OCI-LY1 (cell line): Measurements from ENCODE around the gene NUDT9.
"Not testable (repeated sequence)": the region's sequence is repeated elsewhere in the genome, so short reads cannot be mapped to it uniquely, and the experiment has no call there.

Experiments
- H2AFZ ChIP-seq: fragments of 200-600 bp; sonication (generic), shearing (Covaris generic); 2 replicates; pipeline ENCODE4 v1.6.0; 2014; ENCODE audit warnings: antibody characterized with exemption, mild to moderate bottlenecking, low read length
- H3F3A ChIP-seq: fragments of 200-600 bp; sonication (generic), shearing (Covaris generic); 2 replicates; pipeline ENCODE4 v1.6.0; 2014; ENCODE audit warnings: mild to moderate bottlenecking, antibody characterized with exemption, low read length, moderate library complexity; ENCODE audit not compliant: insufficient read depth
- H3K27ac ChIP-seq: fragments of 200-600 bp; sonication (generic); 2 replicates; pipeline ENCODE4 v1.5.1; 2014; ENCODE audit warnings: low read length, mixed run types, mild to moderate bottlenecking, low read depth; ENCODE audit not compliant: poor library complexity, severe bottlenecking
- H3K27me3 ChIP-seq: fragments of 200-600 bp; sonication (generic); 2 replicates; pipeline ENCODE4 v1.6.0; 2014; ENCODE audit warnings: antibody characterized with exemption, mild to moderate bottlenecking, low read length, moderate library complexity; ENCODE audit not compliant: insufficient read depth
- H3K36me3 ChIP-seq: fragments of 200-600 bp; sonication (generic); 2 replicates; pipeline ENCODE4 v1.6.1; 2014; ENCODE audit warnings: mild to moderate bottlenecking, antibody characterized with exemption, low read length, moderate library complexity, mixed read lengths; ENCODE audit not compliant: insufficient read depth
- H3K4me1 ChIP-seq: fragments of 200-600 bp; sonication (generic); 2 replicates; pipeline ENCODE4 v1.5.1; 2014; ENCODE audit warnings: mild to moderate bottlenecking, low read length, moderate library complexity; ENCODE audit not compliant: insufficient read depth, severe bottlenecking
- H3K4me2 ChIP-seq: fragments of 200-600 bp; sonication (generic), shearing (Covaris generic); 2 replicates; pipeline ENCODE4 v1.6.1; 2014; ENCODE audit warnings: low read length
- H3K4me3 ChIP-seq: fragments of 200-600 bp; sonication (generic); 2 replicates; pipeline ENCODE4 v1.5.1; 2014; ENCODE audit warnings: low read length, low read depth, mild to moderate bottlenecking, mixed read lengths; ENCODE audit not compliant: poor library complexity, severe bottlenecking
- H3K79me2 ChIP-seq: fragments of 200-600 bp; shearing (Covaris generic); 2 replicates; pipeline ENCODE4 v1.6.1; 2016; ENCODE audit warnings: mixed run types, low read length, mixed read lengths; ENCODE audit not compliant: insufficient read depth
- H3K9ac ChIP-seq: fragments of 200-600 bp; sonication (generic), shearing (Covaris generic); 2 replicates; pipeline ENCODE4 v1.6.1; 2014; ENCODE audit warnings: mild to moderate bottlenecking, low read length, mixed read lengths
- H3K9me2 ChIP-seq: fragments of 200-600 bp; sonication (generic), shearing (Covaris generic); 2 replicates; pipeline ENCODE4 v1.6.1; 2014; ENCODE audit warnings: low read depth, mild to moderate bottlenecking, low read length, mixed read lengths
- H3K9me3 ChIP-seq: fragments of 200-600 bp; shearing (Covaris generic); 2 replicates; pipeline ENCODE4 v1.6.1; 2014; ENCODE audit warnings: low read length, mixed read lengths
- H4K20me1 ChIP-seq: fragments of 200-600 bp; sonication (generic), shearing (Covaris generic); 2 replicates; pipeline ENCODE4 v1.6.0; 2016; ENCODE audit warnings: mild to moderate bottlenecking, low read length; ENCODE audit not compliant: insufficient read depth
- EZH2 ChIP-seq: fragments of 200-600 bp; sonication (generic), shearing (Covaris generic); IDR thresholded peaks from 2 replicates; pipeline ENCODE4 v1.8.0; 2017; ENCODE audit warnings: borderline replicate concordance, mixed run types, mild to moderate bottlenecking, antibody characterized with exemption, low read length, moderate library complexity, mixed read lengths
- TF ChIP-seq, protein P1 (sequence below): fragments of 200-600 bp; sonication (generic), shearing (Covaris generic); IDR thresholded peaks from 2 replicates; pipeline ENCODE4 v1.5.1; 2017; ENCODE audit warnings: mild to moderate bottlenecking, antibody characterized with exemption, low read length, moderate library complexity, mixed read lengths

NUDT9 gene

DNA sequence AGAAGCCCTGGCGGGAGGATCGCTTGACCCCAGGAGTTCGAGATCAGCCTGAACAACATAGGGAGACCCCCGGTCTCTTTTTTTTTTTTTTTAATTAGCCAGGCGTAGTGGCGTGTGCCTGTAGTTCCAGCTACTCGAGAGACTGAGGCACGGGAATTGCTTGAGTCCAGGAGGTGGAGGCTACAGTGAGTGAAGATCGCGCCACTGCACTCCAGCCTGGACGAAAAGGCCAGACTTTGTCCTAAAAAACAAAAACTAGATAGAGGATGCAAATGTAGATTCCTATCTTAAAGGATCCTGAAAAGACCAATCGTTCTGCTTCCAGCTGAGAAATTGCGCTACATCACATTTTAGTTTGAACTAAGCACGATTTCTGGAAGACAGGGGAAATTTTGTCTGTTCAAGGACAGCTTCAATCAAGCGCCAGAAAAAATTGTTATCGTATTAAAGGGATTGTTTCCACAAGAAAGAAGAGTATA lies 30.8 kb upstream of the NUDT9 start:
- Histone ChIP-seq H4K20me1 (no peaks in the 10 kb centered on the region), H3F3A (no peaks in the 10 kb centered on the region), H3K27ac (peak overlapping the region; percentile 43), H2AFZ (peak overlapping the region; percentile 99), H3K4me1 (peaks cover 33% of the 10 kb centered on the region), H3K9me3 (no peaks in the 10 kb centered on the region), H3K79me2 (peaks cover 8% of the 10 kb centered on the region), H3K4me3 (peak overlapping the region; percentile 92), H3K27me3 (no peaks in the 10 kb centered on the region), H3K36me3 (no peaks in the 10 kb centered on the region), H3K4me2 (peak overlapping the region; percentile 98), H3K9ac (peak overlapping the region; percentile 95), H3K9me2 (no peaks in the 10 kb centered on the region)
- TF ChIP-seq, protein P1, sequence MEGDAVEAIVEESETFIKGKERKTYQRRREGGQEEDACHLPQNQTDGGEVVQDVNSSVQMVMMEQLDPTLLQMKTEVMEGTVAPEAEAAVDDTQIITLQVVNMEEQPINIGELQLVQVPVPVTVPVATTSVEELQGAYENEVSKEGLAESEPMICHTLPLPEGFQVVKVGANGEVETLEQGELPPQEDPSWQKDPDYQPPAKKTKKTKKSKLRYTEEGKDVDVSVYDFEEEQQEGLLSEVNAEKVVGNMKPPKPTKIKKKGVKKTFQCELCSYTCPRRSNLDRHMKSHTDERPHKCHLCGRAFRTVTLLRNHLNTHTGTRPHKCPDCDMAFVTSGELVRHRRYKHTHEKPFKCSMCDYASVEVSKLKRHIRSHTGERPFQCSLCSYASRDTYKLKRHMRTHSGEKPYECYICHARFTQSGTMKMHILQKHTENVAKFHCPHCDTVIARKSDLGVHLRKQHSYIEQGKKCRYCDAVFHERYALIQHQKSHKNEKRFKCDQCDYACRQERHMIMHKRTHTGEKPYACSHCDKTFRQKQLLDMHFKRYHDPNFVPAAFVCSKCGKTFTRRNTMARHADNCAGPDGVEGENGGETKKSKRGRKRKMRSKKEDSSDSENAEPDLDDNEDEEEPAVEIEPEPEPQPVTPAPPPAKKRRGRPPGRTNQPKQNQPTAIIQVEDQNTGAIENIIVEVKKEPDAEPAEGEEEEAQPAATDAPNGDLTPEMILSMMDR, result no peak
- no peak for TF ChIP-seq EZH2

DNA sequence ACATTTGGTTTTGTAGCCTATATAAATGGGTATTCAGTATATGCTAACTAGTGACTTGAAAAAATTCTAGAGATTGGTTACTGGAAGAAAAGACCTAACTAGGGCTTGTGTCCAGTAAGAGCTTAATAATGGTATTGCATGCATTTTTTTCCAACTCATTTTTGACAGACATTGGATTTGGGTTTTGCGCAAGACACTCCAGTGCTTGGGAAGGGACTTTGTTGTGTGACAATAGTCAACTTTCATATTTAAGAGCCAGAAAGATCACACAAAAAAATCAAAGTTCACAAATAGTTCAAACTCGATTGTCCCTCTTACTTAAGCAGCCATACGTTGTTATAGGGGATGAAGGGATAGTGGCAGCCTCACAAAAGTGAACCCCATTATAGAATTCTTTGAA lies 30.2 kb upstream of the NUDT9 start:
- Histone ChIP-seq H3K9me3 (no peaks in the 10 kb centered on the region), H3K36me3 (no peaks in the 10 kb centered on the region), H3K4me3 (no peak overlapping the region), H3K79me2 (peaks cover 8% of the 10 kb centered on the region), H3K4me2 (no peak overlapping the region), H3K27me3 (no peaks in the 10 kb centered on the region), H3K27ac (no peak overlapping the region), H3K9me2 (no peaks in the 10 kb centered on the region), H2AFZ (peak overlapping the region; percentile 99; the same call in 1 of the 2 replicates), H3K4me1 (peaks cover 33% of the 10 kb centered on the region), H3K9ac (no peak overlapping the region), H3F3A (no peaks in the 10 kb centered on the region), H4K20me1 (no peaks in the 10 kb centered on the region)
- TF ChIP-seq, protein P1, result no peak
- TF ChIP-seq EZH2, result no peak

DNA sequence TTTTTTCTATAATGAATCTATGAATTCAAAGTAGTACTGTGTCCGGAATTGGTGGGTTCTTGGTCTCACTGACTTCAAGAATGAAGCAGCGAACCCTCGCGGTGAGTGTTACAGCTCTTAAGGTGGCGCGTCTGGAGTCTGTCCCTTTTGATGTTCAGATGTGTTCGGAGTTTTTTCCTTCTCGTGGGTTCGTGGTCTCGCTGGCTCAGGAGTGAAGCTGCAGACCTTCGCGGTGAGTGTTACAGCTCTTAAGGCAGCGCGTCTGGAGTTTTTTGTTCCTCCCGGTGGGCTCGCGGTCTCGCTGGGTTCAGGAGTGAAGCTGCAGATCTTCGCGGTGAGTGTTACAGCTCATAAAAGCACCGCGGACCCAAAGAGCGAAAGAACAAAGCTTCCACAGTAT lies 27.3 kb upstream of the NUDT9 start:
- not testable (repeated sequence) for H3K4me2 ChIP-seq, H3K9me2 ChIP-seq, H3K27me3 ChIP-seq, H3K4me3 ChIP-seq, H2AFZ ChIP-seq, H3K9me3 ChIP-seq, H3K9ac ChIP-seq, H4K20me1 ChIP-seq, H3K36me3 ChIP-seq, H3K27ac ChIP-seq, H3F3A ChIP-seq, H3K79me2 ChIP-seq
- H3K4me1 ChIP-seq, result peaks cover 12% of the 10 kb centered on the region

DNA sequence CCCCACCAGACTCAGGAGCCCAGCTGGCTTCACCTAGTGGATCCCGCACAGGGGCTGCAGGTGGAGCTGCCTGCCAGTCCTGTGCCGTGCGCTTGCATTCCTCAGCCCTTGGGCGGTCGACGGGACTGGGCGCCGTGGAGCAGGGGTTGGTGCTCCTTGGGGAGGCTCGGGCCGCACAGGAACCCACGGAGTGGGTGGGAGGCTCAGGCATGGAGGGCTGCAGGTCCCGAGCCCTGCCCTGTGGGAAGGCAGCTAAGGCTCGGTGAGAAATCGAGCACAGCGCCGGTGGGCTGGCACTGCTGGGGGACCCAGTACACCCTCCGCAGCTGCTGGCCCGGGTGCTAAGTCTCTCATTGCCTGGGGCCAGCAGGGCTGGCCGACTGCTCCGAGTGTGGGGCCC lies 26.5 kb upstream of the NUDT9 start:
- not testable (repeated sequence) for H3K4me1 ChIP-seq

More for the DNA sequence above, 26.5 kb upstream of the NUDT9 start:
- H3F3A ChIP-seq, H3K9ac ChIP-seq, H3K4me3 ChIP-seq, H3K27me3 ChIP-seq, H4K20me1 ChIP-seq, H3K36me3 ChIP-seq, H3K9me2 ChIP-seq, H3K9me3 ChIP-seq, H3K4me2 ChIP-seq, H2AFZ ChIP-seq, H3K27ac ChIP-seq, H3K79me2 ChIP-seq: not testable (repeated sequence)
